DMS53 (cell line): Measurements from ENCODE around the gene MFAP1.
"Not testable (repeated sequence)": the region's sequence is repeated elsewhere in the genome, so short reads cannot be mapped to it uniquely, and the experiment has no call there.

ENCODE experiments used
- DNase-seq: peaks from one replicate; lab custom pipeline; 2025; lab: John Stamatoyannopoulos, UW

Gene MFAP1, protein sequence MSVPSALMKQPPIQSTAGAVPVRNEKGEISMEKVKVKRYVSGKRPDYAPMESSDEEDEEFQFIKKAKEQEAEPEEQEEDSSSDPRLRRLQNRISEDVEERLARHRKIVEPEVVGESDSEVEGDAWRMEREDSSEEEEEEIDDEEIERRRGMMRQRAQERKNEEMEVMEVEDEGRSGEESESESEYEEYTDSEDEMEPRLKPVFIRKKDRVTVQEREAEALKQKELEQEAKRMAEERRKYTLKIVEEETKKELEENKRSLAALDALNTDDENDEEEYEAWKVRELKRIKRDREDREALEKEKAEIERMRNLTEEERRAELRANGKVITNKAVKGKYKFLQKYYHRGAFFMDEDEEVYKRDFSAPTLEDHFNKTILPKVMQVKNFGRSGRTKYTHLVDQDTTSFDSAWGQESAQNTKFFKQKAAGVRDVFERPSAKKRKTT

DNA sequence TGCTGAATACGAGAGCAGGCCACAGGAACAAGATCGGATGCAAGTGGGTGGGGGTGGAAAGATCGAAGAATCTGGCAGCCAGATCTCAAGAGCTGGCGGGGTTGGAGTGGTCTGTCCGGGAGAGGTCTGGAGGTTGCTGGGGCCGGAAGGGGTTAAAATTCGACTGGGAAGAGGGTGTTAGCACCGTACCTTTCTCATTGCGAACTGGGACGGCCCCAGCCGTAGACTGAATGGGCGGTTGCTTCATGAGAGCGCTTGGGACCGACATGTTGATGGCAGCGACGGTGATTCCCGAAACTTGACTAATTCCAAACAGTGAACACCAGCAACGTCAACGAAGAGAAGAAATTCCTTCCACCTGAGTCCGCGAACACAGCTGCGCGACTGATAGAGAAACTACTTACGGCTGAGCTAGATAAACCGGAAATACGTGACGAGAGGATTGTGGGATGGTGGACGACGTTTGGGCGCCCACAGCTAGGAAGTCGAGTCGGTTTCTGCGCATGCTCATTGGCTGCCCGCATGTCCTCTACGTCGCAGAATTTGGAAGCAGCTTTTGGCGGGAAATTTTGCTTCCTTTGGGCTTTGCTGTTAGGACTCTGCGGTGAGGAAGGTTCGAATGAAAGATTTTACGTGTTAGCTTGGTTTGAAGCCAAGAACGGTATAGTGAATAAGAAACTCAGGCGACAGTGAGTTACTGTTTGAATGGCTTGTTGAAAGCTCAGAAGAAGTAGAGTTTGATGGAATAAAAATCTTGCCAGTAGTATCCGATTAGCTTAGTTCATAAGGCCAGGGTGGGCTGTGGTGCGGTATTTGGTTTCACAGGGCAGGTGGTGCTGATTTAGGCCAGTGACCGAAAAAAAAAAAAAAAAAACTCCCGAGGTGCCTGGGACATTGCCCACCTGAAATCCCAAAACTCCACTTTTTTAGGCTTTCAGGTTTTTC, at the start of gene MFAP1:
Gene MFAP1, minus strand, starts transcription at position 389 of the 945 bp plus-strand sequence. Its CDS starts 121 bp downstream, at position 268.
- DNase-seq: peak; percentile 96

GRCh38 chr15:43873651-43874050, 49.2 kb upstream of the MFAP1 start:
- no peak for DNase-seq

GRCh38 chr15:43872416-43873020, 48.0 kb upstream of the MFAP1 start:
- peak; percentile 75 for DNase-seq

- DNase-seq: no peak
These were observed 47.3 kb upstream of the MFAP1 start for GRCh38 chr15:43871835-43872234.

GRCh38 chr15:43868406-43868805, 43.9 kb upstream of the MFAP1 start:
- no peak for DNase-seq

- no peak for DNase-seq
These were observed 42.6 kb upstream of the MFAP1 start for GRCh38 chr15:43867096-43867495.

GRCh38 chr15:43866636-43867035, 42.1 kb upstream of the MFAP1 start:
- not testable (repeated sequence) for DNase-seq

DNA sequence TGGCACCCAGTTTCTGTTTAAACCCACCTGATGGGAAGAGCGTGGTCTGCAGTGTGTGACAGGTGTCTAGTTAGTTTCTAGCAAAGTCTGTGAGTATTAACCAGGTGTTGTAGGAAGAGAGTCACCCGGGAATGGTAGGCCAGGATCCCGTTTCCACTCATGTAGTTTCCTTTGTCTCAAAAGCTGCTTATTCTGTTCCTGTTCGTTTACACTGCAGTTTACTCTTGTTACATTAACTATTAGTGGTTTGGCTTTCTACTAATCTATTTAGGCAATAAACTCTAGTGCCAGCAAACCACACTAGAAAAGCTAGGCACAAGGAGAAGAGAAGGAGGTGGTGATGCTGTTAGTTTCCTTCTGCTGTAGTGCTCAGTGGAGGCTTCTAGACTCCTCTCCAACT, 35.1 kb upstream of the MFAP1 start:
- no peak for DNase-seq

DNA sequence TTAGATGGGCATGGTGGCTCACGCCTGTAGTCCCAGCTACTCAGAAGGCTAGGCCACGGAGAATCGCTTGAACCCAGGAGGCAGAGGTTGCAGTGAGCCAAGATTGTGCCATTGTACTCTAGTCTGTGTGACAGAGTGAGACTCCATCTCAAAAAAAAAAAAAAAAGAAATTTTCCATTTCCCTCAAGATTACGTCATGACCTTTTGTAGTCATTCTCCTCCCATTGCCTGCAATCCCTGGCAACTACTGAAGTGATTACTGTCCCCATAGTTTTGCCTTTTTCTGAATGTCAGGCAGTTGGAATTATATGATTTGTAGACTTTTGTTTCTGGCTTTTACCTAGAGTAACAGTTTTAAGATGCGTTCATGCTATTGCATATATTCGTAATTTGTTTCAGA, 30.3 kb upstream of the MFAP1 start:
- no peak for DNase-seq

DNA sequence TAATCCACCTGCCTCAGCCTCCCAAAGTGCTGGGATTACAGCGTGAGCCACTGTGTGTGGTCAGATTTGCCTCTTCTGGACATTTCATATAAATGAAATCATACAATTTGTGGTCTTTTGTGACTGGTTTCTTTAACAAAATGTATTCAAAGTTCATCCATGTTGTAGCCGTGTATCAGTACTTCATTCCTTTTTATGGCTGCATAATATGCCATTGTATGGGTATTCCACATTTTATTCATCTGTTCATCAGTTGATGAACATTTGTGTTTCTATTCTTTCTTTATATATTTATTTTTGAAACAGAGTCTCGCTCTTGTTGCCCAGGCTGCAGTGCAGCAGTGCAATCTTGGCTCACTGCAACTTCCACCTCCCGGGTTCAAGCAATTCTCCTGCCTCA, 28.1 kb upstream of the MFAP1 start:
- DNase-seq: no peak

- no peak for DNase-seq
These were observed 26.8 kb upstream of the MFAP1 start for GRCh38 chr15:43851251-43851650.

DNA sequence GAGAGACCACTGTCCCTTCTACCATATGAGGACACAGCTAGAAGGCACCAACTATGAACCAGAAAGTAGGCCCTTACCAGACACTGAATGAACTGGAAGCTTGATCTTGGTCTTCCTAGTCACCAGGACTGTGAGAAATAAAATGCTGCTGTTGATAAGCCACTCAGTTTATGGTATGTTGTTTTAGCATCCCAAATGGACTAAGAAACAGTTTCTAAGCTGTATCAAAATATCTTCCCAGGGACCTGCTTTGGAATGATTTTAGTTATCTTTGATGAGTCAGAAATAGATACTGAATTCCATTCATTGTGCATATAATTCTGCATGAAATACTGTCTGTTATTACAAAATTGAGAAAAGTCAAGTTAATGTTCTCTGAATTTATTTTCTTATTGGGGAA, 20.9 kb upstream of the MFAP1 start:
- no peak for DNase-seq

GRCh38 chr15:43832485-43832884, 8.0 kb upstream of the MFAP1 start:
- DNase-seq: not testable (repeated sequence)

GRCh38 chr15:43831519-43832052, 7.1 kb upstream of the MFAP1 start:
- not testable (repeated sequence) for DNase-seq

DNA sequence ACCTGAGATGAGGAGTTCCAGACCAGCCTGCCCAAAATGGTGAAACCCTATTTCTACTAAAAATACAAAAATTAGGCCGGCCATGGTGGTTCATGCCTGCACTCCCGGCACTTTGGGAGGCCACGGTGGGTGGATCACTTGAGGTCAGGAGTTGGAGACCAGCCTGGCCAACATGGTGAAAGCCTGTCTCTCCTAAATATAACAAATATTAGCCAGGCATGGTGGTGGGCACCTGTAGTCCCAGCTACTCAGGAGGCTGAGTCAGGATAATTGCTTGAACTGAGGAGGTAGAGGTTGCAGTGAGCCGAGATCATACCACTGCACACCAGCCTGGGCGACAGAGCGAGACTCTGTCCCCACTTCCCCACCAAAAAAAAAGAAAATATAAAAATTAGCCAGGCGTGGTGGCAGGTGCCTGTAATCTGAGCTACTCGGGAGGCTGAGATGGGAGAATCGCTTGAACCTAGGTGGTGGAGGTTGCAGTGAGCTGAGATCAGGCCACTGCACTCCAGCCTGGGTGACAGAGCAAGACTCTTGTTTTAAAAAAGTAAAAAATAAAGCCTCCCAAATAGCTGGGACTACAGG, 6.3 kb upstream of the MFAP1 start:
- not testable (repeated sequence) for DNase-seq

DNA sequence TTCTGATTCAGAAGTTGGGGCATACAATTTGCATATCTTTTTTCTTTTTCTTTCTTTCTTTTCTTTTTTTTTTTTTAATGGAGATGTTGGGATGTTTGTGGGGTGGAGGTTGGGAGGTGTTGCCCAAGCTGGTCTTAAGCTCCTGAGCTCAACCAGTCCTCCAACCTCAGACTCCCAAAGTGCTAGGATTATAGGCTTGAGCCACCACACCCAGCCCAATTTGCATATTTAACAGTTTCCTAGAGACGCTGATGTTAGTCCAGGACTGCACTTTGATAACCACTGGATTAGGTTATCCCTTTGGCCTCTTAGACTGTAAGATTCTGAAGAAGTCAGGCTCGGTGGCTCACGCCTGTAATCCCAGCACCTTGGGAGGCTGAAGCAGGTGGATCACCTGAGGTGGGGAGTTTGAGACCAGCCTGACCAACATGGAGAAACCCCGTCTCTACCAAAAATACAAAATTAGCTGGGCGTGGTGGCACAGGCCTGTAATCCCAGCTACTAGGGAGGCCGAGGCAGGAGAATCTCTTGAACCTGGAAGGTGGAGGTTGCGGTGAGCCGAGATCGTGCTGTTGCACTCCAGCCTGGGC, 5.6 kb upstream of the MFAP1 start:
- not testable (repeated sequence) for DNase-seq

DNA sequence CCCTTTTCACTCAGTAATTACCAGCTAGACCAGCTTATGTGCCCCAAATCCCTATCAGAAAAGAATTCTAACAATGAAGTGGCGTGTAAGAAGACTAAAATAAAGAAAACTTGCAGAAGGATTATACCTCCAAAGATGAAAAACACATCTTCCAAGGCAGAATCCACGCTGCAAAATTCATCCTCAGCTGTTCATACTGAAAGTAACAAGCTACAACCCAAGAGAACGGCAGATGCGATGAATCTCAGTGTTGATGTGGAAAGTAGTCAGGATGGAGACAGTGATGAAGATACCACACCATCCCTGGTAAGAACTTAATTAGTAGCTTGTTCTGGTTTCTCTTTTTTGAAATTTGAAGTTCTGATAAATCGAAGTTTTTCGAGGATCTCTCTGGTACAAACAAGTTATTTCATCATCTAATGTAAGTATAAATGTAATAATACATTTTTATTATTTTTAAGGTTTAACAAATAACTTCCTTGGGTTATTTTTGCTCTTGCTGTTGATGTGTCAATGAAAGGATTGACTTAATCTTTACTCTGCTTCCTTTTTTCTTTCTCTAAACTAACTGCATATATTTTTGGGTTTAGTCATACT, 3.7 kb upstream of the MFAP1 start:
- DNase-seq: peak; percentile 4

GRCh38 chr15:43826508-43827341, 2.2 kb upstream of the MFAP1 start, which contains the start of gene WDR76:
Gene WDR76, plus strand, starts transcription at chr15:43827002. Its CDS starts 31 bp downstream, at chr15:43827033.
- peak; percentile 87 for DNase-seq

- DNase-seq: no peak
These were observed 1.6 kb upstream of the MFAP1 start for GRCh38 chr15:43826029-43826507.

GRCh38 chr15:43825305-43825704, 815 bp upstream of the MFAP1 start:
- DNase-seq: not testable (repeated sequence)
